ENCODE results near the gene RBBP8NL. TPM values are rescaled to one million over a fixed set of nuclear protein-coding genes. Genes with fewer than 3 reads are reported as not detected.

RBBP8NL gene
- total and polyA plus RNA-seq, 9 of the 15 experiments (the other 6 are each of a cell fraction or from before 2014, with no cell fraction given), result not detected

- no peak for TF ChIP-seq ZNF717 (CRISPR knock-in tag; IDR thresholded peaks at IDR 0.05)
- TF ChIP-seq ZNF316 (IDR thresholded peaks at IDR 0.05), result no peak
- TF ChIP-seq, protein P1, sequence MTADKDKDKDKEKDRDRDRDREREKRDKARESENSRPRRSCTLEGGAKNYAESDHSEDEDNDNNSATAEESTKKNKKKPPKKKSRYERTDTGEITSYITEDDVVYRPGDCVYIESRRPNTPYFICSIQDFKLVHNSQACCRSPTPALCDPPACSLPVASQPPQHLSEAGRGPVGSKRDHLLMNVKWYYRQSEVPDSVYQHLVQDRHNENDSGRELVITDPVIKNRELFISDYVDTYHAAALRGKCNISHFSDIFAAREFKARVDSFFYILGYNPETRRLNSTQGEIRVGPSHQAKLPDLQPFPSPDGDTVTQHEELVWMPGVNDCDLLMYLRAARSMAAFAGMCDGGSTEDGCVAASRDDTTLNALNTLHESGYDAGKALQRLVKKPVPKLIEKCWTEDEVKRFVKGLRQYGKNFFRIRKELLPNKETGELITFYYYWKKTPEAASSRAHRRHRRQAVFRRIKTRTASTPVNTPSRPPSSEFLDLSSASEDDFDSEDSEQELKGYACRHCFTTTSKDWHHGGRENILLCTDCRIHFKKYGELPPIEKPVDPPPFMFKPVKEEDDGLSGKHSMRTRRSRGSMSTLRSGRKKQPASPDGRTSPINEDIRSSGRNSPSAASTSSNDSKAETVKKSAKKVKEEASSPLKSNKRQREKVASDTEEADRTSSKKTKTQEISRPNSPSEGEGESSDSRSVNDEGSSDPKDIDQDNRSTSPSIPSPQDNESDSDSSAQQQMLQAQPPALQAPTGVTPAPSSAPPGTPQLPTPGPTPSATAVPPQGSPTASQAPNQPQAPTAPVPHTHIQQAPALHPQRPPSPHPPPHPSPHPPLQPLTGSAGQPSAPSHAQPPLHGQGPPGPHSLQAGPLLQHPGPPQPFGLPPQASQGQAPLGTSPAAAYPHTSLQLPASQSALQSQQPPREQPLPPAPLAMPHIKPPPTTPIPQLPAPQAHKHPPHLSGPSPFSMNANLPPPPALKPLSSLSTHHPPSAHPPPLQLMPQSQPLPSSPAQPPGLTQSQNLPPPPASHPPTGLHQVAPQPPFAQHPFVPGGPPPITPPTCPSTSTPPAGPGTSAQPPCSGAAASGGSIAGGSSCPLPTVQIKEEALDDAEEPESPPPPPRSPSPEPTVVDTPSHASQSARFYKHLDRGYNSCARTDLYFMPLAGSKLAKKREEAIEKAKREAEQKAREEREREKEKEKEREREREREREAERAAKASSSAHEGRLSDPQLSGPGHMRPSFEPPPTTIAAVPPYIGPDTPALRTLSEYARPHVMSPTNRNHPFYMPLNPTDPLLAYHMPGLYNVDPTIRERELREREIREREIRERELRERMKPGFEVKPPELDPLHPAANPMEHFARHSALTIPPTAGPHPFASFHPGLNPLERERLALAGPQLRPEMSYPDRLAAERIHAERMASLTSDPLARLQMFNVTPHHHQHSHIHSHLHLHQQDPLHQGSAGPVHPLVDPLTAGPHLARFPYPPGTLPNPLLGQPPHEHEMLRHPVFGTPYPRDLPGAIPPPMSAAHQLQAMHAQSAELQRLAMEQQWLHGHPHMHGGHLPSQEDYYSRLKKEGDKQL (CRISPR knock-in tag; IDR thresholded peaks at IDR 0.05; ENCODE audit: borderline replicate concordance), result no peak
- TF ChIP-seq DPF2 (IDR thresholded peaks at IDR 0.05), result 0 out of 2 replicates have a peak, but pooled peaks have one; percentile 15
- 0 out of 2 replicates have a peak, but pooled peaks have one; percentile 8 for TF ChIP-seq ZNF263 (CRISPR knock-in tag; IDR thresholded peaks at IDR 0.05; ENCODE audit: borderline replicate concordance)
These were observed 8.4 kb downstream of the RBBP8NL start (continued) for GRCh38 chr20:62418709-62419487.

Data from K562 (cell line).